HEK293 (cell line): ENCODE results near the gene LIMK2.

ENCODE experiments used
- CTCF ChIA-PET: fragments of 350-600 bp; formaldehyde crosslinking; extraction: SDS; loops from one replicate; lab custom pipeline; 2021; ENCODE audit warnings: antibody characterized with exemption; lab: Yijun Ruan, JAX
- POLR2A ChIA-PET: fragments of 300-600 bp; formaldehyde crosslinking; extraction: SDS; loops from one replicate; lab custom pipeline; 2020; ENCODE audit warnings: antibody characterized with exemption, inconsistent platforms; lab: Yijun Ruan, JAX
- H3K27ac ChIP-seq: fragments of 200-500 bp; sonication (Bioruptor generic); 2 replicates; pipeline ENCODE4 v1.5.1; 2014; ENCODE audit warnings: low read depth, low read length, control low read depth, inconsistent platforms; ENCODE audit errors: extremely low read depth
- H3K36me3 ChIP-seq, 2 experiments: fragments of 200-500 bp in 1 of 2; sonication (Bioruptor generic) in 1 of 2; 1 replicate in 1 of 2; 2 replicates in 1 of 2; pipeline ENCODE4 v1.5.1; 2014 to 2017; ENCODE audit warnings: inconsistent platforms in 2 of 2, low read length in 2 of 2; ENCODE audit not compliant: control insufficient read depth in 2 of 2, insufficient read depth in 1 of 2
- H3K4me1 ChIP-seq: fragments of 200-500 bp; sonication (Bioruptor generic); 2 replicates; pipeline ENCODE4 v1.5.1; 2014; ENCODE audit warnings: mild to moderate bottlenecking, low read length, inconsistent platforms; ENCODE audit not compliant: control insufficient read depth, insufficient read depth
- H3K4me3 ChIP-seq: 2 replicates; pipeline ENCODE4 v1.5.1; 2011; ENCODE audit warnings: low read depth, mild to moderate bottlenecking, control low read depth, low read length, moderate library complexity
- H3K9me3 ChIP-seq: fragments of 200-500 bp; sonication (Bioruptor generic); 2 replicates; pipeline ENCODE4 v1.5.1; 2014; ENCODE audit warnings: low read depth, low read length, inconsistent platforms; ENCODE audit not compliant: control insufficient read depth, insufficient read depth
- FEZF1 ChIP-seq: fragments of 450-650 bp; formaldehyde crosslinking; IDR thresholded peaks from 2 replicates; pipeline ENCODE4 v1.5.1; 2016; ENCODE audit warnings: missing biosample characterization, missing genetic modification characterization
- KLF8 ChIP-seq: fragments of 450-650 bp; formaldehyde crosslinking; IDR thresholded peaks from 2 replicates; pipeline ENCODE4 v1.5.1; 2016; ENCODE audit warnings: missing biosample characterization, missing genetic modification characterization
- PRDM1 ChIP-seq: fragments of 450-650 bp; formaldehyde crosslinking; IDR thresholded peaks from 2 replicates; pipeline ENCODE4; 2016; ENCODE audit warnings: missing biosample characterization, missing genetic modification characterization
- TRIM28 ChIP-seq: IDR thresholded peaks from 2 replicates; pipeline ENCODE4 v1.6.1; 2011; ENCODE audit warnings: low read length, control low read depth, borderline replicate concordance
- ZNF248 ChIP-seq: fragments of 450-650 bp; formaldehyde crosslinking; IDR thresholded peaks from 2 replicates; pipeline ENCODE4 v1.5.1; 2017; ENCODE audit warnings: missing biosample characterization, missing genetic modification characterization
- ZNF350 ChIP-seq: fragments of 450-650 bp; formaldehyde crosslinking; IDR thresholded peaks from 2 replicates; pipeline ENCODE4 v1.5.0; 2017; ENCODE audit warnings: missing biosample characterization, mild to moderate bottlenecking, missing genetic modification characterization
- ZNF426 ChIP-seq: fragments of 450-650 bp; formaldehyde crosslinking; IDR thresholded peaks from 2 replicates; pipeline ENCODE4 v1.5.1; 2017; ENCODE audit warnings: missing biosample characterization, missing genetic modification characterization, mild to moderate bottlenecking, inconsistent platforms, moderate library complexity
- ZNF768 ChIP-seq: fragments of 450-650 bp; formaldehyde crosslinking; IDR thresholded peaks from 2 replicates; pipeline ENCODE4 v1.5.1; 2018; ENCODE audit warnings: missing biosample characterization, mild to moderate bottlenecking, missing genetic modification characterization
- TF ChIP-seq, protein P1 (sequence below): fragments of 450-650 bp; formaldehyde crosslinking; IDR thresholded peaks from 2 replicates; pipeline ENCODE4 v1.5.1; 2016; ENCODE audit warnings: missing biosample characterization, missing genetic modification characterization
- TF ChIP-seq, protein P2 (sequence below): fragments of 450-650 bp; formaldehyde crosslinking; IDR thresholded peaks from 2 replicates; pipeline ENCODE4 v1.5.1; 2016; ENCODE audit warnings: missing biosample characterization, missing genetic modification characterization
- TF ChIP-seq, protein P3 (sequence below): fragments of 450-650 bp; formaldehyde crosslinking; conservative IDR thresholded peaks from 2 replicates; pipeline ENCODE4 v1.5.1; 2016; ENCODE audit warnings: low read depth, missing biosample characterization, missing genetic modification characterization
- TF ChIP-seq, protein P4 (sequence below): fragments of 450-650 bp; IDR thresholded peaks from 2 replicates; pipeline ENCODE4 v1.5.1; 2018; ENCODE audit warnings: missing biosample characterization, mild to moderate bottlenecking, missing genetic modification characterization
- TF ChIP-seq, protein P5 (sequence below): fragments of 450-650 bp; formaldehyde crosslinking; IDR thresholded peaks from 2 replicates; pipeline ENCODE4 v1.5.1; 2016; ENCODE audit warnings: missing biosample characterization, missing genetic modification characterization

LIMK2 gene

DNA sequence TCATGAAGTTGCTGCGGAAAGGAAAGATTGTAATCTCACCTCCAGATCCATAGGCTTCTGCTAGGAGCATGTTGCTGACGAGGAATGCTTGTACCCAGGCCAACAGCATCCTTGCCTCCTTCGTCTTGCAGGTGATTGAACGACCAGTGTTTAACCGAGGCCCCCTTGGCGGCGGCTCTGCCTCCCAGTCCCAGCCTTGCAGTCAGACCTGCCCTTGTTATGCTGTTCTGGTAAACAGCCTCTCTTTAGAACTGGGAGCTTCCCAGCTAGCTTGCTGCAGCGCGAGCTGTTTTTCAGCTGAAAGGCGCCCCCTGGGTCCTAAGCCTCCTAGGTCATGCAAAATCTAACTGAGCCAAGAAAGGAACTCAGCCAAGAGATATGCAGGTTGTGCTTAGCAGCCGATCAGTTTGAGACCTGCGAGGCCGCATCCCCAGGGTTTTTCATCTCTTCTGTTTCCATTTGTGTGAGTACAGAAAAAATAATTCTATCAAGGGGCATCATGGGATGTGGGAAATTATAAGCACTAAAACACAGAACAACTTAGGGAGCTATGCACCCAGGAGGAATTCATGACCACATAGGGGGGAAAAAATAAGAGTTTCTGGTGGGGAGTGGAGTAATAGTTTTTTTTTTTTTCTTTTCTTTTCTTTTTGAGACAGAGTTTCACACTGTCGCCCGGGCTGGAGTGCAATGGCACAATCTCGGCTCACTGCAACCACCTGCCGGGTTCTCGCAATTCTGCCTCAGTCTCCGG lies 80.3 kb downstream of the LIMK2 start, which contains the start of gene PIK3IP1 (continued):
- TF ChIP-seq, protein P1, sequence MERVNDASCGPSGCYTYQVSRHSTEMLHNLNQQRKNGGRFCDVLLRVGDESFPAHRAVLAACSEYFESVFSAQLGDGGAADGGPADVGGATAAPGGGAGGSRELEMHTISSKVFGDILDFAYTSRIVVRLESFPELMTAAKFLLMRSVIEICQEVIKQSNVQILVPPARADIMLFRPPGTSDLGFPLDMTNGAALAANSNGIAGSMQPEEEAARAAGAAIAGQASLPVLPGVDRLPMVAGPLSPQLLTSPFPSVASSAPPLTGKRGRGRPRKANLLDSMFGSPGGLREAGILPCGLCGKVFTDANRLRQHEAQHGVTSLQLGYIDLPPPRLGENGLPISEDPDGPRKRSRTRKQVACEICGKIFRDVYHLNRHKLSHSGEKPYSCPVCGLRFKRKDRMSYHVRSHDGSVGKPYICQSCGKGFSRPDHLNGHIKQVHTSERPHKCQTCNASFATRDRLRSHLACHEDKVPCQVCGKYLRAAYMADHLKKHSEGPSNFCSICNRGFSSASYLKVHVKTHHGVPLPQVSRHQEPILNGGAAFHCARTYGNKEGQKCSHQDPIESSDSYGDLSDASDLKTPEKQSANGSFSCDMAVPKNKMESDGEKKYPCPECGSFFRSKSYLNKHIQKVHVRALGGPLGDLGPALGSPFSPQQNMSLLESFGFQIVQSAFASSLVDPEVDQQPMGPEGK (tag by site-specific recombination) = peak; percentile 69
- TF ChIP-seq ZNF768 (tag by site-specific recombination) (peak; percentile 40; the same call in 1 of the 2 replicates), TRIM28 (peak; percentile 84), ZNF248 (tag by site-specific recombination) (no peak)
- TF ChIP-seq, protein P2, sequence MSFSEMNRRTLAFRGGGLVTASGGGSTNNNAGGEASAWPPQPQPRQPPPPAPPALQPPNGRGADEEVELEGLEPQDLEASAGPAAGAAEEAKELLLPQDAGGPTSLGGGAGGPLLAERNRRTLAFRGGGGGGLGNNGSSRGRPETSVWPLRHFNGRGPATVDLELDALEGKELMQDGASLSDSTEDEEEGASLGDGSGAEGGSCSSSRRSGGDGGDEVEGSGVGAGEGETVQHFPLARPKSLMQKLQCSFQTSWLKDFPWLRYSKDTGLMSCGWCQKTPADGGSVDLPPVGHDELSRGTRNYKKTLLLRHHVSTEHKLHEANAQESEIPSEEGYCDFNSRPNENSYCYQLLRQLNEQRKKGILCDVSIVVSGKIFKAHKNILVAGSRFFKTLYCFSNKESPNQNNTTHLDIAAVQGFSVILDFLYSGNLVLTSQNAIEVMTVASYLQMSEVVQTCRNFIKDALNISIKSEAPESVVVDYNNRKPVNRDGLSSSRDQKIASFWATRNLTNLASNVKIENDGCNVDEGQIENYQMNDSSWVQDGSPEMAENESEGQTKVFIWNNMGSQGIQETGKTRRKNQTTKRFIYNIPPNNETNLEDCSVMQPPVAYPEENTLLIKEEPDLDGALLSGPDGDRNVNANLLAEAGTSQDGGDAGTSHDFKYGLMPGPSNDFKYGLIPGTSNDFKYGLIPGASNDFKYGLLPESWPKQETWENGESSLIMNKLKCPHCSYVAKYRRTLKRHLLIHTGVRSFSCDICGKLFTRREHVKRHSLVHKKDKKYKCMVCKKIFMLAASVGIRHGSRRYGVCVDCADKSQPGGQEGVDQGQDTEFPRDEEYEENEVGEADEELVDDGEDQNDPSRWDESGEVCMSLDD (tag by site-specific recombination) = no peak
- TF ChIP-seq, protein P3, sequence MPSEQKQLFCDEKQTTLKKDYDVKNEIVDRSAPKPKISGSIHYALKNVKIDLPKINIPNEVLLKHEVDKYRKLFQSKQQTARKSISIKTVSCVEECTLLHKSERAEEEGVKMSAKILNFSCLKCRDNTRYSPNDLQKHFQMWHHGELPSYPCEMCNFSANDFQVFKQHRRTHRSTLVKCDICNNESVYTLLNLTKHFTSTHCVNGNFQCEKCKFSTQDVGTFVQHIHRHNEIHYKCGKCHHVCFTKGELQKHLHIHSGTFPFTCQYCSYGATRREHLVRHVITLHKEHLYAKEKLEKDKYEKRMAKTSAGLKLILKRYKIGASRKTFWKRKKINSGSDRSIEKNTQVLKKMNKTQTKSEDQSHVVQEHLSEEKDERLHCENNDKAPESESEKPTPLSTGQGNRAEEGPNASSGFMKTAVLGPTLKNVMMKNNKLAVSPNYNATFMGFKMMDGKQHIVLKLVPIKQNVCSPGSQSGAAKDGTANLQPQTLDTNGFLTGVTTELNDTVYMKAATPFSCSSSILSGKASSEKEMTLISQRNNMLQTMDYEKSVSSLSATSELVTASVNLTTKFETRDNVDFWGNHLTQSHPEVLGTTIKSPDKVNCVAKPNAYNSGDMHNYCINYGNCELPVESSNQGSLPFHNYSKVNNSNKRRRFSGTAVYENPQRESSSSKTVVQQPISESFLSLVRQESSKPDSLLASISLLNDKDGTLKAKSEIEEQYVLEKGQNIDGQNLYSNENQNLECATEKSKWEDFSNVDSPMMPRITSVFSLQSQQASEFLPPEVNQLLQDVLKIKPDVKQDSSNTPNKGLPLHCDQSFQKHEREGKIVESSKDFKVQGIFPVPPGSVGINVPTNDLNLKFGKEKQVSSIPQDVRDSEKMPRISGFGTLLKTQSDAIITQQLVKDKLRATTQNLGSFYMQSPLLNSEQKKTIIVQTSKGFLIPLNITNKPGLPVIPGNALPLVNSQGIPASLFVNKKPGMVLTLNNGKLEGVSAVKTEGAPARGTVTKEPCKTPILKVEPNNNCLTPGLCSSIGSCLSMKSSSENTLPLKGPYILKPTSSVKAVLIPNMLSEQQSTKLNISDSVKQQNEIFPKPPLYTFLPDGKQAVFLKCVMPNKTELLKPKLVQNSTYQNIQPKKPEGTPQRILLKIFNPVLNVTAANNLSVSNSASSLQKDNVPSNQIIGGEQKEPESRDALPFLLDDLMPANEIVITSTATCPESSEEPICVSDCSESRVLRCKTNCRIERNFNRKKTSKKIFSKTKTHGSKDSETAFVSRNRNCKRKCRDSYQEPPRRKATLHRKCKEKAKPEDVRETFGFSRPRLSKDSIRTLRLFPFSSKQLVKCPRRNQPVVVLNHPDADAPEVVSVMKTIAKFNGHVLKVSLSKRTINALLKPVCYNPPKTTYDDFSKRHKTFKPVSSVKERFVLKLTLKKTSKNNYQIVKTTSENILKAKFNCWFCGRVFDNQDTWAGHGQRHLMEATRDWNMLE = no peak
- TF ChIP-seq, protein P4, sequence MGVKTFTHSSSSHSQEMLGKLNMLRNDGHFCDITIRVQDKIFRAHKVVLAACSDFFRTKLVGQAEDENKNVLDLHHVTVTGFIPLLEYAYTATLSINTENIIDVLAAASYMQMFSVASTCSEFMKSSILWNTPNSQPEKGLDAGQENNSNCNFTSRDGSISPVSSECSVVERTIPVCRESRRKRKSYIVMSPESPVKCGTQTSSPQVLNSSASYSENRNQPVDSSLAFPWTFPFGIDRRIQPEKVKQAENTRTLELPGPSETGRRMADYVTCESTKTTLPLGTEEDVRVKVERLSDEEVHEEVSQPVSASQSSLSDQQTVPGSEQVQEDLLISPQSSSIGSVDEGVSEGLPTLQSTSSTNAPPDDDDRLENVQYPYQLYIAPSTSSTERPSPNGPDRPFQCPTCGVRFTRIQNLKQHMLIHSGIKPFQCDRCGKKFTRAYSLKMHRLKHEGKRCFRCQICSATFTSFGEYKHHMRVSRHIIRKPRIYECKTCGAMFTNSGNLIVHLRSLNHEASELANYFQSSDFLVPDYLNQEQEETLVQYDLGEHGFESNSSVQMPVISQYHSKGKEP = peak; percentile 88

DNA sequence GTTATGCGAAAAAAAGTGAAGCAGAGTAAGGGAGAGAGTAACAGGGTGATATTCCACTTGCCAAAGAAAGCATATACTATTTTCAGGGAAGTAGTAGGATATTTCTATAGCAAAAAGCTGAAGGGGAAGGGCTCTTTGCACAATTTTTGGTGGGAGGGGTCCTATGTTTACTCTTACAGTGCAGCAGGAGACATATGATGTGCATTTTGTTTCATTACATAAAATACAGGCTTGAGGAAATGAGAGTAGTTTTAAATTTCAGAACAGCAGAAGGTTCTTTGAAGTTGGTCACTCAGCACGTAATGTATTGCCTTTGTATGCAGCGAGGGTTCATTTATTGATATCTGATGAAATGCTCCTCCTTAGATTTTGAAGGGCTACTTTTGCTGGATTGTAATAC lies 83.3 kb downstream of the LIMK2 start:
- Histone ChIP-seq H3K9me3 (no peaks in the 10 kb centered on the region), H3K36me3 (no peaks in the 10 kb centered on the region), H3K4me1 (peaks cover 11% of the 10 kb centered on the region; the same call in 1 of the 2 replicates), H3K4me3 (no peak overlapping the region), H3K27ac (no peak overlapping the region)
- POLR2A ChIA-PET = no interaction called here
- CTCF ChIA-PET = interaction anchor here (0.6 to 4.3 kb wide), 4 partner anchors 18 to 184 kb away, joined by 3 to 22 read pairs (median 4); no protein-coding TSS in a partner anchor
- TF ChIP-seq, protein P5, sequence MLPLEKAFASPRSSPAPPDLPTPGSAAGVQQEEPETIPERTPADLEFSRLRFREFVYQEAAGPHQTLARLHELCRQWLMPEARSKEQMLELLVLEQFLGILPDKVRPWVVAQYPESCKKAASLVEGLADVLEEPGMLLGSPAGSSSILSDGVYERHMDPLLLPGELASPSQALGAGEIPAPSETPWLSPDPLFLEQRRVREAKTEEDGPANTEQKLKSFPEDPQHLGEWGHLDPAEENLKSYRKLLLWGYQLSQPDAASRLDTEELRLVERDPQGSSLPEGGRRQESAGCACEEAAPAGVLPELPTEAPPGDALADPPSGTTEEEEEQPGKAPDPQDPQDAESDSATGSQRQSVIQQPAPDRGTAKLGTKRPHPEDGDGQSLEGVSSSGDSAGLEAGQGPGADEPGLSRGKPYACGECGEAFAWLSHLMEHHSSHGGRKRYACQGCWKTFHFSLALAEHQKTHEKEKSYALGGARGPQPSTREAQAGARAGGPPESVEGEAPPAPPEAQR (tag by site-specific recombination) = no peak
- TF ChIP-seq, protein P3 = no peak
- no peak for TF ChIP-seq ZNF350 (tag by site-specific recombination)
- TF ChIP-seq FEZF1 (tag by site-specific recombination) = 0 out of 2 replicates have a peak, but pooled peaks have one; percentile 23
- TF ChIP-seq ZNF426 (tag by site-specific recombination) = no peak
- TF ChIP-seq KLF8 (tag by site-specific recombination) = no peak
- TF ChIP-seq PRDM1 (tag by site-specific recombination) = peak; percentile 63; the same call in 1 of the 2 replicates
